SK-N-SH (cell line): Measurements from ENCODE around the gene RAB17. TPM values are rescaled to one million over a fixed set of nuclear protein-coding genes. Genes with fewer than 3 reads are reported as not detected.

Experiments used
- CTCF ChIA-PET: fragments of 300-600, 350-600 bp; formaldehyde crosslinking; extraction: SDS; loops from one replicate; lab custom pipeline; 2021; lab: Yijun Ruan, JAX
- POLR2A ChIA-PET: fragments of 350-600 bp; sonication (Branson Sonifier 250); formaldehyde crosslinking; extraction: SDS; loops from one replicate; lab custom pipeline; 2020; ENCODE audit warnings: antibody characterized with exemption, inconsistent platforms; lab: Yijun Ruan, JAX
- DNase-seq: peaks from one replicate; pipeline ENCODE4 v3.0.0; 2012
- H2AFZ ChIP-seq: fragments of 200-600 bp; sonication (generic); 2 replicates; pipeline ENCODE4 v1.8.1; 2016; ENCODE audit warnings: antibody characterized with exemption, mild to moderate bottlenecking, low read depth
- H3F3A ChIP-seq: fragments of 200-600 bp; sonication (generic); replicated peaks from 2 replicates; pipeline ENCODE3; 2016; ENCODE audit warnings: antibody characterized with exemption, mild to moderate bottlenecking; ENCODE audit not compliant: insufficient read depth
- H3K27ac ChIP-seq, 2 experiments: fragments of 200-500 bp in 1 of 2; fragments of 200-600 bp in 1 of 2; sonication (Bioruptor generic) in 1 of 2; sonication (generic), shearing (Covaris generic) in 1 of 2; 2 replicates each; pipeline versions ENCODE4 v1.5.1 to v1.6.1; 2014 to 2016; ENCODE audit warnings: low read depth in 2 of 2, inconsistent platforms in 1 of 2, low read length in 1 of 2, mild to moderate bottlenecking in 1 of 2, mixed read lengths in 1 of 2
- H3K27me3 ChIP-seq: fragments of 200-600 bp; sonication (generic), shearing (Covaris generic); 2 replicates; pipeline ENCODE4 v1.6.1; 2016; ENCODE audit warnings: mixed run types; ENCODE audit not compliant: insufficient read depth
- H3K36me3 ChIP-seq, 2 experiments: fragments of 200-500 bp in 1 of 2; fragments of 200-600 bp in 1 of 2; sonication (Bioruptor generic) in 1 of 2; sonication (generic) in 1 of 2; replicated peaks in 1 of 2; 2 replicates each; pipeline versions ENCODE3 to v1.5.1; 2014 to 2016; ENCODE audit warnings: low read length in 1 of 2, mild to moderate bottlenecking in 1 of 2; ENCODE audit not compliant: insufficient read depth in 2 of 2, control insufficient read depth in 1 of 2
- H3K4me1 ChIP-seq, 2 experiments: fragments of 200-500 bp in 1 of 2; fragments of 200-600 bp in 1 of 2; sonication (Bioruptor generic) in 1 of 2; sonication (generic), shearing (Covaris generic) in 1 of 2; 2 replicates each; pipeline versions ENCODE4 v1.5.1 to v1.6.1; 2014 to 2016; ENCODE audit warnings: low read depth in 1 of 2, low read length in 1 of 2, mixed run types in 1 of 2; ENCODE audit not compliant: insufficient read depth in 2 of 2, control insufficient read depth in 1 of 2
- H3K4me2 ChIP-seq: fragments of 200-600 bp; sonication (generic), shearing (Covaris generic); 2 replicates; pipeline ENCODE4 v1.6.1; 2017; ENCODE audit warnings: mixed run types
- H3K4me3 ChIP-seq, 2 experiments: fragments of 200-500 bp in 1 of 2; fragments of 200-600 bp in 1 of 2; sonication (Bioruptor generic) in 1 of 2; sonication (generic), shearing (Covaris generic) in 1 of 2; 2 replicates each; pipeline versions ENCODE4 v1.5.1 to v1.8.1; 2014 to 2016; ENCODE audit warnings: low read depth in 2 of 2, inconsistent platforms in 1 of 2, low read length in 1 of 2, mild to moderate bottlenecking in 1 of 2, mixed read lengths in 1 of 2, moderate library complexity in 1 of 2
- H3K79me2 ChIP-seq: fragments of 200-600 bp; sonication (generic); 2 replicates; pipeline ENCODE4 v1.8.1; 2017; ENCODE audit warnings: mild to moderate bottlenecking; ENCODE audit not compliant: insufficient read depth
- H3K9ac ChIP-seq: fragments of 200-600 bp; sonication (generic); 2 replicates; pipeline ENCODE4 v1.6.1; 2017; ENCODE audit warnings: mixed run types
- H3K9me2 ChIP-seq: fragments of 200-600 bp; sonication (generic); 2 replicates; pipeline ENCODE4 v1.6.1; 2017; ENCODE audit warnings: mixed run types
- H3K9me3 ChIP-seq: fragments of 200-600 bp; sonication (generic); 2 replicates; pipeline ENCODE4 v1.6.1; 2017; ENCODE audit warnings: mixed run types, mild to moderate bottlenecking, moderate library complexity
- H4K20me1 ChIP-seq: fragments of 200-600 bp; sonication (generic); 2 replicates; pipeline ENCODE4 v1.6.1; 2017; ENCODE audit warnings: mild to moderate bottlenecking, mixed run types; ENCODE audit not compliant: insufficient read depth
- ELF1 ChIP-seq: IDR thresholded peaks from 2 replicates; pipeline ENCODE4 v1.4.0; 2012
- EZH2phosphoT487 ChIP-seq: fragments of 200-600 bp; sonication (generic); IDR thresholded peaks from 2 replicates; pipeline ENCODE4 v1.6.1; 2017; ENCODE audit warnings: low read depth, mixed run types, mild to moderate bottlenecking, antibody characterized with exemption, moderate library complexity, borderline replicate concordance
- FOSL2 ChIP-seq: IDR thresholded peaks from 2 replicates; pipeline ENCODE4 v1.4.0; 2012; ENCODE audit warnings: low read depth, mild to moderate bottlenecking, moderate library complexity, borderline replicate concordance
- FOXJ3 ChIP-seq: sonication (generic); formaldehyde crosslinking; IDR thresholded peaks from 2 replicates; pipeline ENCODE4 v1.5.1; 2020; ENCODE audit warnings: mild to moderate bottlenecking, missing genetic modification reagents
- GATA2 ChIP-seq: sonication (generic); formaldehyde crosslinking; IDR thresholded peaks from 2 replicates; pipeline ENCODE4 v1.5.0; 2020; ENCODE audit warnings: mild to moderate bottlenecking, missing genetic modification reagents
- IRF3 ChIP-seq: fragments of 150-350 bp; IDR thresholded peaks from 2 replicates; pipeline ENCODE4 v1.6.1; 2016; ENCODE audit warnings: mild to moderate bottlenecking, low read depth, low read length
- MAX ChIP-seq: IDR thresholded peaks from 2 replicates; pipeline ENCODE4 v1.4.0; 2012; ENCODE audit warnings: low read depth
- NFIC ChIP-seq: IDR thresholded peaks from 2 replicates; pipeline ENCODE4 v1.4.0; 2012; ENCODE audit warnings: borderline replicate concordance
- NRF1 ChIP-seq: IDR thresholded peaks from 2 replicates; pipeline ENCODE4 v1.6.1; 2012; ENCODE audit warnings: low read depth, mild to moderate bottlenecking, low read length
- PBX3 ChIP-seq: IDR thresholded peaks from 2 replicates; pipeline ENCODE4; 2012
- RAD21 ChIP-seq: IDR thresholded peaks from 2 replicates; pipeline ENCODE4 v1.6.1; 2012; ENCODE audit warnings: mild to moderate bottlenecking, low read length
- RCOR1 ChIP-seq: fragments of 150-350 bp; IDR thresholded peaks from 2 replicates; pipeline ENCODE4 v1.6.1; 2017; ENCODE audit warnings: antibody characterized with exemption, low read length
- RFX5 ChIP-seq: IDR thresholded peaks from 2 replicates; pipeline ENCODE4 v1.6.1; 2012; ENCODE audit warnings: mild to moderate bottlenecking, improper control_type of control experiment, low read length
- RXRA ChIP-seq: IDR thresholded peaks from 2 replicates; pipeline ENCODE4 v1.4.0; 2012; ENCODE audit warnings: low read depth, mild to moderate bottlenecking, borderline replicate concordance
- SIN3A ChIP-seq: IDR thresholded peaks from 2 replicates; pipeline ENCODE4 v1.6.1; 2012; ENCODE audit warnings: low read depth, mild to moderate bottlenecking, low read length, moderate library complexity, borderline replicate concordance
- TAF1 ChIP-seq: IDR thresholded peaks from 2 replicates; pipeline ENCODE4 v1.6.1; 2012; ENCODE audit warnings: low read depth, mild to moderate bottlenecking, low read length, moderate library complexity, borderline replicate concordance
- USF2 ChIP-seq: fragments of 150-350 bp; IDR thresholded peaks from 2 replicates; pipeline ENCODE4 v1.6.1; 2017; ENCODE audit warnings: antibody characterized with exemption, low read length, low read depth, borderline replicate concordance
- YY1 ChIP-seq: IDR thresholded peaks from 2 replicates; pipeline ENCODE4 v1.4.0; 2012; ENCODE audit warnings: low read depth, mild to moderate bottlenecking
- ZBTB33 ChIP-seq: IDR thresholded peaks from 2 replicates; pipeline ENCODE4 v1.4.0; 2012; ENCODE audit warnings: low read depth, borderline replicate concordance
- WGBS: methylation state at CpG from one replicate; pipeline ENCODE4 v1.1.6; 2017; ENCODE audit warnings: low lambda C conversion rate; 5-methylcytosine and 5-hydroxymethylcytosine counted together
- polyA plus RNA-seq, 3 experiments: library from polyadenylated mRNA; depleted of rRNA; stranded (reverse); fragments of >200 nt; gene quantifications; 2 replicates each; pipeline ENCODE4 v1.2.3, GENCODE V29; 2012

RAB17 gene
- polyA plus RNA-seq, 1 of the 3 experiments (the other 2 are of a cell fraction) = 0.10 TPM

GRCh38 chr2:237567276-237568029 is 23.1 kb downstream of the RAB17 start:
- no peak for TF ChIP-seq TAF1
- no peak for TF ChIP-seq MAX
- no peak for TF ChIP-seq GATA2
- no peak for TF ChIP-seq FOSL2
- TF ChIP-seq USF2 = no peak
- no peak for TF ChIP-seq FOXJ3 (CRISPR knock-in tag)
- no peak for TF ChIP-seq ZBTB33
- TF ChIP-seq SIN3A = no peak
- no peak for TF ChIP-seq EZH2phosphoT487
- no peak for TF ChIP-seq ELF1
- no peak for TF ChIP-seq IRF3
- TF ChIP-seq RXRA = no peak
- no peak for TF ChIP-seq RAD21
- no peak for TF ChIP-seq RFX5
- TF ChIP-seq RCOR1 = no peak
- TF ChIP-seq NRF1 = no peak
- TF ChIP-seq YY1 = no peak
- no peak for TF ChIP-seq PBX3
- no peak for TF ChIP-seq NFIC
- Histone ChIP-seq H3K79me2 (no peaks in the 10 kb centered on the region), H3K4me1 (peaks cover 3 to 5% of the 10 kb centered on the region in 2 experiments; a peak in 3 of 4 replicates), H3K9me2 (no peaks in the 10 kb centered on the region), H3F3A (no peaks in the 10 kb centered on the region), H3K27me3 (no peaks in the 10 kb centered on the region), H3K36me3 (no peaks in the 10 kb centered on the region), H3K4me3 (no peak overlapping the region), H4K20me1 (no peaks in the 10 kb centered on the region), H3K27ac (no peak overlapping the region), H3K9me3 (no peaks in the 10 kb centered on the region), H3K4me2 (no peak overlapping the region), H2AFZ (no peak overlapping the region), H3K9ac (no peak overlapping the region)
- 78% methylated on average over 11 of the region's 16 CpGs for WGBS
- POLR2A ChIA-PET = no interaction called here
- DNase-seq = no peak
- CTCF ChIA-PET = interaction anchor here (1.5 to 3.6 kb wide), 2 partner anchors 54 to 178 kb away, joined by 5 to 14 read pairs; no protein-coding TSS in a partner anchor
